ENCODE data around the gene FITM1. TPM values are rescaled to one million over a fixed set of nuclear protein-coding genes. Genes with fewer than 3 reads are reported as not detected.

Gene FITM1
- polyA plus RNA-seq, 1 donor (not counting 4 experiments of a cell fraction or from before 2014, with no cell fraction given) = not detected

- Histone ChIP-seq H3K27ac (ENCODE audit: control insufficient read depth, insufficient read depth, low read length) (peak overlapping the region; percentile 97), H3K4me2 (ENCODE audit: control insufficient read depth, extremely low read depth, insufficient read depth, low read depth, low read length) (peak overlapping the region; percentile 71), H2AFZ (ENCODE audit: control insufficient read depth, low read length) (peak overlapping the region; percentile 72), H3K36me3 (ENCODE audit: control insufficient read depth in 2 of 2, extremely low read depth in 1 of 2, insufficient read depth in 2 of 2, low read length in 2 of 2) (peaks cover 0 to 10% of the 10 kb centered on the region in 2 experiments), H3K27me3 (ENCODE audit: control insufficient read depth, extremely low read depth, insufficient read depth, low read length) (no peaks in the 10 kb centered on the region), H3K4me1 (ENCODE audit: control insufficient read depth, extremely low read depth, insufficient read depth, low read length) (peaks cover 21% of the 10 kb centered on the region), H3K9ac (ENCODE audit: control insufficient read depth, extremely low read depth, insufficient read depth, low read length) (peak overlapping the region; percentile 90), H3K79me2 (ENCODE audit: control insufficient read depth, insufficient read depth, low read length) (no peaks in the 10 kb centered on the region), H3K9me1 (ENCODE audit: control insufficient read depth, extremely low read depth, insufficient read depth, low read length) (no peaks in the 10 kb centered on the region), H3K9me3 (ENCODE audit: control insufficient read depth, low read depth, low read length) (no peaks in the 10 kb centered on the region), H4K20me1 (ENCODE audit: control insufficient read depth, extremely low read depth, insufficient read depth, low read length) (no peaks in the 10 kb centered on the region), H3K4me3 (ENCODE audit: control insufficient read depth in 2 of 3, extremely low read depth in 1 of 3, insufficient read depth in 2 of 3, low read depth in 1 of 3, low read length in 3 of 3) (peak overlapping the region; percentile 67 to 84 (median 68))
- dilution Hi-C loops (cut with MboI; ENCODE audit: extremely low pct_ligation_motif_present, low sequenced_read_pairs) = no loop called here
- DNase-seq (ENCODE audit: low read depth, low spot score) (no peak), FAIRE-seq (no peak)
- TF ChIP-seq EZH2 (IDR thresholded peaks at IDR 0.05; ENCODE audit: low read length) (no peak), CTCF (optimal IDR thresholded peaks at IDR 0.05 in 1 of 3, IDR thresholded peaks at IDR 0.05 in 1 of 3, conservative IDR thresholded peaks at IDR 0.05 in 1 of 3; ENCODE audit: extremely low read depth in 1 of 3, insufficient read depth in 2 of 3, low read length in 3 of 3) (no peak)
Observed at GRCh38 chr14:24113379-24113800, 17.1 kb upstream of the FITM1 start.

GRCh38 chr14:24113801-24114531, 16.5 kb upstream of the FITM1 start:
- dilution Hi-C loops (cut with MboI; ENCODE audit: extremely low pct_ligation_motif_present, low sequenced_read_pairs) = no loop called here
- no peak for TF ChIP-seq EZH2 (IDR thresholded peaks at IDR 0.05; ENCODE audit: low read length)
- no peak for TF ChIP-seq CTCF (optimal IDR thresholded peaks at IDR 0.05 in 1 of 3, IDR thresholded peaks at IDR 0.05 in 1 of 3, conservative IDR thresholded peaks at IDR 0.05 in 1 of 3; ENCODE audit: extremely low read depth in 1 of 3, insufficient read depth in 2 of 3, low read length in 3 of 3)
- peak overlapping the region; percentile 72 for H2AFZ ChIP-seq (ENCODE audit: control insufficient read depth, low read length)
- H3K4me1 ChIP-seq (ENCODE audit: control insufficient read depth, extremely low read depth, insufficient read depth, low read length) = peaks cover 17% of the 10 kb centered on the region
- H3K9me3 ChIP-seq (ENCODE audit: control insufficient read depth, low read depth, low read length) = no peaks in the 10 kb centered on the region
- H3K27ac ChIP-seq (ENCODE audit: control insufficient read depth, insufficient read depth, low read length) = peak overlapping the region; percentile 97
- H3K4me2 ChIP-seq (ENCODE audit: control insufficient read depth, extremely low read depth, insufficient read depth, low read depth, low read length) = peak overlapping the region; percentile 71
- FAIRE-seq = no peak
- H3K36me3 ChIP-seq (ENCODE audit: control insufficient read depth in 2 of 2, extremely low read depth in 1 of 2, insufficient read depth in 2 of 2, low read length in 2 of 2) = peaks cover 5 to 16% of the 10 kb centered on the region in 2 experiments
- peak; percentile 44 for DNase-seq (ENCODE audit: low read depth, low spot score)
- H3K9me1 ChIP-seq (ENCODE audit: control insufficient read depth, extremely low read depth, insufficient read depth, low read length) = no peaks in the 10 kb centered on the region
- H3K79me2 ChIP-seq (ENCODE audit: control insufficient read depth, insufficient read depth, low read length) = no peaks in the 10 kb centered on the region
- no peaks in the 10 kb centered on the region for H4K20me1 ChIP-seq (ENCODE audit: control insufficient read depth, extremely low read depth, insufficient read depth, low read length)
- peak overlapping the region; percentile 90 for H3K9ac ChIP-seq (ENCODE audit: control insufficient read depth, extremely low read depth, insufficient read depth, low read length)
- H3K27me3 ChIP-seq (ENCODE audit: control insufficient read depth, extremely low read depth, insufficient read depth, low read length) = no peaks in the 10 kb centered on the region
- H3K4me3 ChIP-seq (ENCODE audit: control insufficient read depth in 2 of 3, extremely low read depth in 1 of 3, insufficient read depth in 2 of 3, low read depth in 1 of 3, low read length in 3 of 3) = peak overlapping the region; percentile 67 to 84 (median 68)
